Spleen (tissue), 7 donors: ENCODE measurements around the gene EXD3.

Experiments used
- POLR2A ChIP-seq, 3 donors: fragments of 450-650 bp; IDR thresholded peaks; one replicate each; pipeline ENCODE4 v1.5.1; 2017; ENCODE audit warnings: antibody characterized with exemption in 3 of 3, mild to moderate bottlenecking in 1 of 3
- POLR2AphosphoS5 ChIP-seq, 3 donors: sonication (generic); formaldehyde crosslinking; IDR thresholded peaks; one replicate each; pipeline ENCODE4 v1.5.1; 2017; ENCODE audit warnings: antibody characterized with exemption in 3 of 3
- TF ChIP-seq, protein P1 (sequence below), 11 experiments: fragments of 200-600 bp in 7 of 11; fragments of 450-650 bp in 4 of 11; sonication (generic) in 4 of 11; IDR thresholded peaks in 8 of 11; conservative IDR thresholded peaks in 3 of 11; 1 replicate in 7 of 11; 2 replicates in 4 of 11; pipeline versions ENCODE4 v1.4.0 to v1.8.0; 2016 to 2021; ENCODE audit warnings: antibody characterized with exemption in 11 of 11, inconsistent platforms in 4 of 11, mild to moderate bottlenecking in 1 of 11
- donor health status: DM: no; HTN: no; CAD: no; lungs with moderate emphysema.
- donor health status: DM: no; HTN: no; CAD: no.
- donor health status: DM: no; HTN: no; CAD: no.

DNA sequence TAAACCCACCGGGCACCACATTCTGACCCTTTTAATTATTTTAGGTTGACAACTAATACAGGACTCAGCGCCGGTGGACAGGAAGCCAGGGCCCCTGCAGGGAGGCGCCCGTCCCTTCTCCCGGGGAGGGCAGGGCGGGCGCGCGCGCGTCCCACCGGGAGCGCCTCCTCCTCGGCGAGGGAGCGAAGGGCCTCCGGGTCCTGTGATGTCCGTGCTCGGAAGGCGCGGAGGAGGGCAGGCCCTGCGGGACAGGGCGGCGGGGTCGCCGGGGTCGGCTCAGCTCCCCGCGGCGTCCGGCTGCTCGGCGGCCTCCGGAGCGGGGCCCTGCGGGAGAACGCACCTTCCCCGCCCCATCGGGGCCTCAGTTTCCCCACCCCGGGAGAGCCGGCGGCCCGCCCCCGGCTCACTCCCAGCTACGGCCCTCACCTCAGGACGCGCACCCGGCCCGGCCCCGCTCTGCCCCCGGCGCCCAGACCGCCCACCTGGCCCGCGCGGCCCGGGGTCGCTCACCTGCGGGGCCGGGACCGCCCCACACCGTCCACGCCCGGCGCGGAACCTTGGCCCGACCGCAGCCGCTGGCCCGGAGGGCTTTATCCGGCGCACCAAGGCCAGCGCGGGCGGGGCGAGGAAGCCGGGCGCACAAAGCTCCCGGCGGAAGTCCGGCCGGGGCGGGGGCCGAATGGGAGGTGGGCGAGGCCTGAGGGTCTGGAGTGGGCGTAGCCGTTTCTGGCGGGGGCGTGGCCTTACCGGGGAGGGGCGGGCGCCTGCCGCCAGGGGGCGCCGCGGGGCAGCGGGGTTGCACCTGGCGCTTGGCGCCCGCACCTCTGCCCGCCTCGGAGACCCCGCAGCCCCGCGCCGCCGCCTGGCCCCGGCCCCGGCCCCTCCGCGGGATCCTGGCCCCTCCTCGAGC lies at the start of gene EXD3, which contains the start of gene NOXA1:
- TF ChIP-seq, protein P1, sequence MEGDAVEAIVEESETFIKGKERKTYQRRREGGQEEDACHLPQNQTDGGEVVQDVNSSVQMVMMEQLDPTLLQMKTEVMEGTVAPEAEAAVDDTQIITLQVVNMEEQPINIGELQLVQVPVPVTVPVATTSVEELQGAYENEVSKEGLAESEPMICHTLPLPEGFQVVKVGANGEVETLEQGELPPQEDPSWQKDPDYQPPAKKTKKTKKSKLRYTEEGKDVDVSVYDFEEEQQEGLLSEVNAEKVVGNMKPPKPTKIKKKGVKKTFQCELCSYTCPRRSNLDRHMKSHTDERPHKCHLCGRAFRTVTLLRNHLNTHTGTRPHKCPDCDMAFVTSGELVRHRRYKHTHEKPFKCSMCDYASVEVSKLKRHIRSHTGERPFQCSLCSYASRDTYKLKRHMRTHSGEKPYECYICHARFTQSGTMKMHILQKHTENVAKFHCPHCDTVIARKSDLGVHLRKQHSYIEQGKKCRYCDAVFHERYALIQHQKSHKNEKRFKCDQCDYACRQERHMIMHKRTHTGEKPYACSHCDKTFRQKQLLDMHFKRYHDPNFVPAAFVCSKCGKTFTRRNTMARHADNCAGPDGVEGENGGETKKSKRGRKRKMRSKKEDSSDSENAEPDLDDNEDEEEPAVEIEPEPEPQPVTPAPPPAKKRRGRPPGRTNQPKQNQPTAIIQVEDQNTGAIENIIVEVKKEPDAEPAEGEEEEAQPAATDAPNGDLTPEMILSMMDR (IDR thresholded peaks at IDR 0.05 in 8 of 11, conservative IDR thresholded peaks at IDR 0.05 in 3 of 11), result peak in 10 of 11 experiments; percentile 49 to 95 (median 80)
- TF ChIP-seq POLR2AphosphoS5 (IDR thresholded peaks at IDR 0.05) (peak; percentile 80 to 89 (median 83)), POLR2A (IDR thresholded peaks at IDR 0.05) (peak in 1 of 3 donors; percentile 76)
